Endodermal cell (in vitro differentiated cells): Measurements from ENCODE around the gene NOS1. TPM values are rescaled to one million over a fixed set of nuclear protein-coding genes. Genes with fewer than 3 reads are reported as not detected.
"Not testable (repeated sequence)": the region's sequence is repeated elsewhere in the genome, so short reads cannot be mapped to it uniquely, and the experiment has no call there.

ENCODE experiments used
- DNase-seq: peaks from one replicate; pipeline ENCODE4 v3.0.0-alpha.2; 2017
- H3K27ac ChIP-seq: 2 replicates; pipeline ENCODE4 v1.5.1; 2013; ENCODE audit warnings: mild to moderate bottlenecking, low read depth, low read length, moderate library complexity
- H3K27me3 ChIP-seq: 2 replicates; pipeline ENCODE4 v1.6.1; 2013; ENCODE audit warnings: mild to moderate bottlenecking, low read length, moderate library complexity; ENCODE audit not compliant: insufficient read depth, control insufficient read depth, poor library complexity, severe bottlenecking
- H3K36me3 ChIP-seq: 2 replicates; pipeline ENCODE4 v1.7.0; 2013; ENCODE audit warnings: mild to moderate bottlenecking, low read length, moderate library complexity; ENCODE audit not compliant: control insufficient read depth, insufficient read depth
- H3K4me1 ChIP-seq: one replicate; pipeline ENCODE4 v1.7.0; 2013; ENCODE audit warnings: low read length; ENCODE audit not compliant: control insufficient read depth, insufficient read depth
- H3K4me3 ChIP-seq: 2 replicates; pipeline ENCODE4 v1.5.1; 2013; ENCODE audit warnings: mild to moderate bottlenecking, low read length, moderate library complexity
- H3K9ac ChIP-seq: 2 replicates; pipeline ENCODE4 v1.6.1; 2013; ENCODE audit warnings: mild to moderate bottlenecking, low read length, moderate library complexity; ENCODE audit not compliant: poor library complexity, severe bottlenecking; ENCODE audit errors: extremely low read depth
- H3K9me3 ChIP-seq: 2 replicates; pipeline ENCODE4 v1.6.1; 2013; ENCODE audit warnings: mild to moderate bottlenecking, low read length, moderate library complexity; ENCODE audit not compliant: control insufficient read depth
- H3K27ac Mint-ChIP-seq: 2 replicates; pipeline ENCODE4 v1.8.0; 2020; ENCODE audit warnings: mixed read lengths
- H3K27me3 Mint-ChIP-seq: 2 replicates; pipeline ENCODE4 v1.8.0; 2021; ENCODE audit warnings: mild to moderate bottlenecking, mixed read lengths; ENCODE audit not compliant: insufficient read depth
- H3K36me3 Mint-ChIP-seq: 2 replicates; pipeline ENCODE4 v1.8.0; 2020; ENCODE audit warnings: low read depth, mixed read lengths
- H3K4me1 Mint-ChIP-seq: 2 replicates; pipeline ENCODE4 v1.8.0; 2020; ENCODE audit warnings: mixed read lengths
- H3K4me3 Mint-ChIP-seq: 2 replicates; pipeline ENCODE4 v1.8.0; 2020; ENCODE audit warnings: mild to moderate bottlenecking, moderate library complexity, mixed read lengths
- H3K9me3 Mint-ChIP-seq: 2 replicates; pipeline ENCODE4 v1.8.0; 2020; ENCODE audit warnings: mild to moderate bottlenecking, mixed read lengths
- CTCF ChIP-seq: fragments of 200-600 bp; sonication (generic); conservative IDR thresholded peaks from 2 replicates; pipeline ENCODE4 v1.5.0; 2021; ENCODE audit warnings: antibody characterized with exemption, mild to moderate bottlenecking
- WGBS, 2 experiments: methylation state at CpG; one replicate each; pipeline versions ENCODE4 v1.1.5 to v1.1.7; 2013; ENCODE audit warnings: missing lambda C conversion rate in 2 of 2, mixed read lengths in 1 of 2; ENCODE audit not compliant: insufficient coverage in 1 of 2, insufficient read length in 1 of 2; 5-methylcytosine and 5-hydroxymethylcytosine counted together
- total RNA-seq, 2 donors: library from RNA; stranded (reverse); fragmentation: NEBNext Ultra II Directional in 1 of 2; extraction: Animal tissue kit (Norgen Biotek cat#: 25700) in 1 of 2; gene quantifications; 2 replicates in 1 of 2; 3 replicates in 1 of 2; pipeline ENCODE4 v1.2.1, GENCODE V29; 2021

The NOS1 gene
- total RNA-seq, 2 donors from 2014 or later: 0.33 to 0.88 TPM

GRCh38 chr12:117193903-117194302, 167.5 kb downstream of the NOS1 start:
- no peak for TF ChIP-seq CTCF
- Mint-ChIP-seq H3K4me3 (no peak overlapping the region), H3K4me1 (peaks cover 23% of the 10 kb centered on the region), H3K27me3 (peaks cover 9% of the 10 kb centered on the region), H3K36me3 (no peaks in the 10 kb centered on the region), H3K9me3 (peaks cover 2% of the 10 kb centered on the region), H3K27ac (no peak overlapping the region)
- Histone ChIP-seq H3K27ac (no peak overlapping the region), H3K36me3 (no peaks in the 10 kb centered on the region), H3K9ac (no peak overlapping the region), H3K27me3 (no peaks in the 10 kb centered on the region), H3K4me1 (peaks cover 4% of the 10 kb centered on the region), H3K9me3 (no peaks in the 10 kb centered on the region), H3K4me3 (no peak overlapping the region)
- no peak for DNase-seq
- WGBS, 2 experiments: 92% methylated on average over 3 of the region's 3 CpGs; no CpG with 5 or more reads in 1 of the 2 experiments

DNA sequence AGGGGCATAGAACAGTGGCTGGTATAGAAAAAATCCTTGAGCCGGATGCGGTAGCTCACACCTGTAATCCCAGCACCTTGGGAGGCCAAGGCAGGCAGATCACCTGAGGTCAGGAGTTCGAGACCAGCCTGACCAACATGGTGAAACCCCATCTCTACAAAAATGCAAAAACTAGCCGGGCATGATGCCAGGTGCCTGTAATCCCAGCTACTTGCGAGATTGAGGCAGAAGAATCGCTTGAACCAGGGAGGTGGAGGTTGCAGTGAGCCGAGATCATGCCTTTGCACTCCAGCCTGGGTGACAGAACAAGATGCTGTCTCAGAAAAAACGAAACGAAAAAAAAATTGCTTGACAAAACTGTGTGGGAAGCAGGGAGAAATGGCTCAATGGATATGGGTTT, 168.8 kb downstream of the NOS1 start:
- H3K27ac Mint-ChIP-seq, H3K9ac ChIP-seq, H3K4me3 Mint-ChIP-seq, H3K4me3 ChIP-seq, H3K9me3 Mint-ChIP-seq, H3K27ac ChIP-seq, H3K27me3 Mint-ChIP-seq, H3K9me3 ChIP-seq, DNase-seq, H3K4me1 ChIP-seq, H3K27me3 ChIP-seq, H3K36me3 Mint-ChIP-seq, H3K36me3 ChIP-seq: not testable (repeated sequence)
- WGBS, 2 experiments: 91 to 94% methylated on average over 8 to 9 of the region's 9 CpGs
- peaks cover 25% of the 10 kb centered on the region for H3K4me1 Mint-ChIP-seq

DNA sequence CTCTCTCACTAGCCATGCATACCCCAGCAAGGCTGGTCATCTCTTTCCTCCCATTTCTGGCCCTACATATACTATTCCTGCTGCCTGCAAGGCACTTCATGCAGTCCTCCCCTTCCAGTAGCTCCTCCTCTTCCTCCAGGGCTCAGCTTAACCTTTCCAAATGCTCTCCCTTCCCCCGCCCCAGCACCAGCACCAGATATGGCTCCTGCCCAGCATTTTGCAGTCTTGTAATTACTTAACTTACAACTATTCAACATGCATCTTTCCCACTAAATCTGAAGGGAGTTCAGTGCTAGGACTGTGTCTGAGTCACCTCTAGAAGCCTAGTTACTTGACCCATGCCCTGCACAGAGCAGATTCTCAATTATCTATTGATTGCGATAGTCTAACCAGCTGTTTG, 169.4 kb downstream of the NOS1 start:
- H3K36me3 Mint-ChIP-seq: peaks cover 4% of the 10 kb centered on the region
- DNase-seq: peak; percentile 76
- 85 to 100% methylated on average over 1 to 2 of the region's 2 CpGs for WGBS, 2 experiments

More for the DNA sequence above, 169.4 kb downstream of the NOS1 start:
- Histone ChIP-seq H3K27ac (no peak overlapping the region), H3K9me3 (no peaks in the 10 kb centered on the region), H3K9ac (no peak overlapping the region), H3K4me1 (no peaks in the 10 kb centered on the region), H3K36me3 (peaks cover 4% of the 10 kb centered on the region), H3K4me3 (no peak overlapping the region), H3K27me3 (no peaks in the 10 kb centered on the region)
- Mint-ChIP-seq H3K27me3 (peaks cover 9% of the 10 kb centered on the region), H3K9me3 (peaks cover 2% of the 10 kb centered on the region), H3K27ac (no peak overlapping the region), H3K4me3 (no peak overlapping the region), H3K4me1 (peaks cover 20% of the 10 kb centered on the region)
- TF ChIP-seq CTCF: no peak
